ENCODE measurements around the gene ACRBP.

- no peak for TF ChIP-seq EZH2phosphoT487 (IDR thresholded peaks at IDR 0.05; ENCODE audit: insufficient read depth, low read depth)
- no peak for TF ChIP-seq EZH2 (IDR thresholded peaks at IDR 0.05; ENCODE audit: insufficient read depth, poor library complexity, severe bottlenecking)
Observed at GRCh38 chr12:6612652-6613014, 34.6 kb downstream of the ACRBP start.
